A549 (cell line): Measurements from ENCODE around the gene WSCD2. TPM values are rescaled to one million over a fixed set of nuclear protein-coding genes. Genes with fewer than 3 reads are reported as not detected.
A peak's percentile ranks its signal among the peaks of the same experiment; 100 is the strongest.

Experiments
- ATAC-seq, 2 experiments: fragments of 200-7000 bp in 1 of 2; fragments of >200 bp in 1 of 2; cut with Nextera tagmentation in 1 of 2; cut with Tn5 transposase in 1 of 2; 3 replicates each; pipeline versions ENCODE4 v1.8.0 to v1.9.1; 2018 to 2020; ENCODE audit warnings: mild to moderate bottlenecking in 1 of 2, moderate library complexity in 1 of 2
- CTCF ChIA-PET: fragments of 300-600 bp; sonication (Branson Sonifier 250); formaldehyde crosslinking; extraction: SDS; loops from one replicate; lab custom pipeline; 2021; ENCODE audit warnings: antibody characterized with exemption, inconsistent platforms; lab: Yijun Ruan, JAX
- POLR2A ChIA-PET: fragments of 350-600 bp; formaldehyde crosslinking; extraction: SDS; loops from one replicate; lab custom pipeline; 2021; ENCODE audit warnings: antibody characterized with exemption, inconsistent platforms; lab: Yijun Ruan, JAX
- DNase-seq, 2 experiments: peaks; one replicate each; pipeline versions ENCODE4 v3.0.0 to v3.0.0-alpha.2; 2011 to 2016; ENCODE audit warnings: low read depth in 1 of 2, low spot score in 1 of 2
- FAIRE-seq: peaks from 2 replicates; lab custom pipeline; 2011; peaks lifted over from hg19 to GRCh38; lab: Jason Lieb, UNC
- H3K27ac ChIP-seq, 2 experiments: fragments of >200 bp; sonication (Bioruptor Twin); formaldehyde crosslinking; 3 replicates each; pipeline ENCODE4 v1.5.1; 2016 to 2017
- H3K4me1 ChIP-seq: fragments of >200 bp; sonication (Bioruptor Twin); formaldehyde crosslinking; 3 replicates; pipeline ENCODE4 v1.6.1; 2016
- H3K4me2 ChIP-seq: fragments of >200 bp; sonication (Bioruptor Twin); formaldehyde crosslinking; 3 replicates; pipeline ENCODE4 v1.6.1; 2016
- H3K4me3 ChIP-seq: fragments of >200 bp; sonication (Bioruptor Twin); formaldehyde crosslinking; 3 replicates; pipeline ENCODE4 v1.5.1; 2016
- H3K9me3 ChIP-seq: fragments of >200 bp; sonication (Bioruptor Twin); formaldehyde crosslinking; 3 replicates; pipeline ENCODE4 v1.6.1; 2016
- CBX8 ChIP-seq: fragments of 200-600 bp; sonication (generic); IDR thresholded peaks from 2 replicates; pipeline ENCODE4 v1.6.1; 2016
- CEBPB ChIP-seq, 2 experiments: fragments of >200 bp in 1 of 2; sonication (Bioruptor Twin) in 1 of 2; formaldehyde crosslinking in 1 of 2; IDR thresholded peaks; 2 replicates each; pipeline ENCODE4 v1.6.1; 2012 to 2016
- ESRRA ChIP-seq: fragments of 150-350 bp; IDR thresholded peaks from 2 replicates; pipeline ENCODE4 v1.6.1; 2014; ENCODE audit warnings: mild to moderate bottlenecking, low read length, borderline replicate concordance
- FOSB ChIP-seq: fragments of 250-450 bp; sonication (Bioruptor Pico); IDR thresholded peaks from 2 replicates; pipeline ENCODE4 v1.5.0; 2020; ENCODE audit warnings: mild to moderate bottlenecking, moderate library complexity
- FOXS1 ChIP-seq: fragments of 250-450 bp; sonication (Bioruptor Pico); IDR thresholded peaks from 2 replicates; pipeline ENCODE4 v1.5.0; 2020; ENCODE audit warnings: mild to moderate bottlenecking, moderate library complexity
- HOXA7 ChIP-seq: fragments of 250-450 bp; sonication (Bioruptor Pico); IDR thresholded peaks from 2 replicates; pipeline ENCODE4 v1.5.0; 2020; ENCODE audit warnings: mild to moderate bottlenecking, moderate library complexity
- HOXB5 ChIP-seq: fragments of 250-450 bp; sonication (Bioruptor Pico); IDR thresholded peaks from 2 replicates; pipeline ENCODE4 v1.5.0; 2020; ENCODE audit warnings: mild to moderate bottlenecking, moderate library complexity
- JUN ChIP-seq, 2 experiments: fragments of >200 bp; sonication (Bioruptor Twin); formaldehyde crosslinking; IDR thresholded peaks; 2 replicates in 1 of 2; 3 replicates in 1 of 2; pipeline ENCODE4 v1.6.1; 2016 to 2017
- KDM1A ChIP-seq: fragments of 200-600 bp; sonication (generic); IDR thresholded peaks from 2 replicates; pipeline ENCODE4 v1.6.1; 2016; ENCODE audit warnings: low read depth, mild to moderate bottlenecking
- KDM5A ChIP-seq: fragments of 200-600 bp; sonication (generic); IDR thresholded peaks from 2 replicates; pipeline ENCODE4 v1.6.1; 2016; ENCODE audit warnings: antibody characterized with exemption, mild to moderate bottlenecking
- MYC ChIP-seq: IDR thresholded peaks from 2 replicates; pipeline ENCODE4 v1.6.1; 2012; ENCODE audit warnings: mild to moderate bottlenecking, inconsistent platforms, low read length, improper control_type of control experiment, borderline replicate concordance
- NPAS2 ChIP-seq: fragments of 250-450 bp; sonication (Bioruptor Pico); IDR thresholded peaks from 2 replicates; pipeline ENCODE4 v1.8.0; 2022; ENCODE audit warnings: mild to moderate bottlenecking, moderate library complexity, borderline replicate concordance
- POLR2A ChIP-seq: IDR thresholded peaks from 2 replicates; pipeline ENCODE4 v1.6.1; 2012; ENCODE audit warnings: mild to moderate bottlenecking, low read length
- POLR2AphosphoS2 ChIP-seq: conservative IDR thresholded peaks from 2 replicates; pipeline ENCODE4 v1.6.1; 2012; ENCODE audit warnings: low read length, improper control_type of control experiment, inconsistent platforms
- RAD21 ChIP-seq, 2 experiments: fragments of >200 bp in 1 of 2; sonication (Bioruptor Twin) in 1 of 2; formaldehyde crosslinking in 1 of 2; IDR thresholded peaks in 1 of 2; conservative IDR thresholded peaks in 1 of 2; 2 replicates in 1 of 2; 3 replicates in 1 of 2; pipeline ENCODE4 v1.6.1; 2012 to 2018; ENCODE audit warnings: inconsistent platforms in 1 of 2
- RNF2 ChIP-seq: fragments of 200-600 bp; sonication (generic); IDR thresholded peaks from 2 replicates; pipeline ENCODE4 v1.6.1; 2016; ENCODE audit warnings: low read depth, mild to moderate bottlenecking, antibody characterized with exemption, moderate library complexity, borderline replicate concordance
- SREBF2 ChIP-seq: fragments of 450-650 bp; IDR thresholded peaks from 2 replicates; pipeline ENCODE4 v1.6.1; 2014; ENCODE audit warnings: mild to moderate bottlenecking, moderate library complexity
- TFCP2L1 ChIP-seq: fragments of 250-450 bp; sonication (Bioruptor Pico); IDR thresholded peaks from 2 replicates; pipeline ENCODE4 v1.5.0; 2021; ENCODE audit warnings: mild to moderate bottlenecking
- TP53 ChIP-seq: fragments of 250-450 bp; sonication (Bioruptor Pico); IDR thresholded peaks from 2 replicates; pipeline ENCODE4 v1.5.0; 2021; ENCODE audit warnings: mild to moderate bottlenecking, moderate library complexity
- ZSCAN20 ChIP-seq: fragments of 250-450 bp; sonication (Bioruptor Pico); IDR thresholded peaks from 2 replicates; pipeline ENCODE4 v1.8.0; 2022; ENCODE audit warnings: mild to moderate bottlenecking, moderate library complexity
- WGBS: methylation state at CpG from one replicate; pipeline ENCODE4 v1.1.6; 2017; ENCODE audit errors: missing lambda C conversion rate; 5-methylcytosine and 5-hydroxymethylcytosine counted together
- polyA plus RNA-seq, 4 experiments: library from polyadenylated mRNA; depleted of rRNA in 3 of 4; stranded (reverse); fragments of >200 nt; fragmentation: RNase III in 1 of 4; extraction: RNeasy Plus Mini Kit Qiagen cat#74134 plus additional on column Dnase treatment in 1 of 4; gene quantifications; 2 replicates in 3 of 4; 3 replicates in 1 of 4; pipeline ENCODE4 v1.2.3, GENCODE V29; 2011 to 2017
- TF ChIP-seq, protein P1 (sequence below): fragments of 450-650 bp; IDR thresholded peaks from 2 replicates; pipeline ENCODE4 v1.6.1; 2014; ENCODE audit warnings: antibody characterized with exemption
- TF ChIP-seq, protein P2 (sequence below): IDR thresholded peaks from 2 replicates; pipeline ENCODE4 v1.6.1; 2012
- TF ChIP-seq, protein P3 (sequence below): fragments of 200-600 bp; sonication (generic); IDR thresholded peaks from 2 replicates; pipeline ENCODE4 v1.6.1; 2016; ENCODE audit warnings: antibody characterized with exemption, mild to moderate bottlenecking, moderate library complexity

WSCD2 gene
- polyA plus RNA-seq, 2 of the 4 experiments (the other 2 are of a cell fraction), result not detected

DNA sequence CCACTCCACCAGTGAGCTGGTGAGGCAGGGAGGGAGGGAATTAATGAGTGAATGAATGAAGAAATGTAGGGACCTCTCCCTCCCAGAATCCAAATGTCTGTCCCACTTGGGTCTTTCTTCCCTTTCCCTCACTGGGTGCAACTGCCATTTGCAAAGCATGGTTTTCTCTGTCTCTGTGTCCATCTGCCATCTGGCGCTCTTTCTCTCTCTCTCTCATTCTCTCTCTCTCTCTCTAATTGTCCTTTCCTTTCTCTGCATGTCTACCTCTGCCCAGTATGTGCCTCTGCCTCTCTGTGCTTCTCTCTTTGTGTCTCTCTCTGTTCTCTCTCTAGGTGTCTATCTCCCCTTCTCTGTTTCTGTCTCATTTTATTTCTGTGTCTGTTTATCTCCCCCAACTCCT, 107.3 kb downstream of the WSCD2 start:
- POLR2A ChIA-PET, result no interaction called here
- ATAC-seq (no peak), DNase-seq (no peak), FAIRE-seq (no peak)
- WGBS, result 0% methylated on average over 1 of the region's 1 CpG
- no peak overlapping the region for H3K27ac ChIP-seq
- no peak for TF ChIP-seq FOXS1 (CRISPR knock-in tag)
- no peak for TF ChIP-seq CBX8
- TF ChIP-seq NPAS2 (CRISPR knock-in tag), result no peak
- TF ChIP-seq, protein P1, sequence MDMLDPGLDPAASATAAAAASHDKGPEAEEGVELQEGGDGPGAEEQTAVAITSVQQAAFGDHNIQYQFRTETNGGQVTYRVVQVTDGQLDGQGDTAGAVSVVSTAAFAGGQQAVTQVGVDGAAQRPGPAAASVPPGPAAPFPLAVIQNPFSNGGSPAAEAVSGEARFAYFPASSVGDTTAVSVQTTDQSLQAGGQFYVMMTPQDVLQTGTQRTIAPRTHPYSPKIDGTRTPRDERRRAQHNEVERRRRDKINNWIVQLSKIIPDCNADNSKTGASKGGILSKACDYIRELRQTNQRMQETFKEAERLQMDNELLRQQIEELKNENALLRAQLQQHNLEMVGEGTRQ, result no peak
- no peak for TF ChIP-seq KDM5A
- no peak for TF ChIP-seq TFCP2L1 (CRISPR knock-in tag)
- TF ChIP-seq SREBF2, result no peak
- no peak for TF ChIP-seq HOXB5
- TF ChIP-seq HOXA7, result no peak
- TF ChIP-seq, protein P2, sequence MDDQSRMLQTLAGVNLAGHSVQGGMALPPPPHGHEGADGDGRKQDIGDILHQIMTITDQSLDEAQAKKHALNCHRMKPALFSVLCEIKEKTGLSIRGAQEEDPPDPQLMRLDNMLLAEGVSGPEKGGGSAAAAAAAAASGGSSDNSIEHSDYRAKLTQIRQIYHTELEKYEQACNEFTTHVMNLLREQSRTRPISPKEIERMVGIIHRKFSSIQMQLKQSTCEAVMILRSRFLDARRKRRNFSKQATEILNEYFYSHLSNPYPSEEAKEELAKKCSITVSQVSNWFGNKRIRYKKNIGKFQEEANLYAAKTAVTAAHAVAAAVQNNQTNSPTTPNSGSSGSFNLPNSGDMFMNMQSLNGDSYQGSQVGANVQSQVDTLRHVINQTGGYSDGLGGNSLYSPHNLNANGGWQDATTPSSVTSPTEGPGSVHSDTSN, result no peak
- no peak for TF ChIP-seq POLR2A
- TF ChIP-seq, protein P3, sequence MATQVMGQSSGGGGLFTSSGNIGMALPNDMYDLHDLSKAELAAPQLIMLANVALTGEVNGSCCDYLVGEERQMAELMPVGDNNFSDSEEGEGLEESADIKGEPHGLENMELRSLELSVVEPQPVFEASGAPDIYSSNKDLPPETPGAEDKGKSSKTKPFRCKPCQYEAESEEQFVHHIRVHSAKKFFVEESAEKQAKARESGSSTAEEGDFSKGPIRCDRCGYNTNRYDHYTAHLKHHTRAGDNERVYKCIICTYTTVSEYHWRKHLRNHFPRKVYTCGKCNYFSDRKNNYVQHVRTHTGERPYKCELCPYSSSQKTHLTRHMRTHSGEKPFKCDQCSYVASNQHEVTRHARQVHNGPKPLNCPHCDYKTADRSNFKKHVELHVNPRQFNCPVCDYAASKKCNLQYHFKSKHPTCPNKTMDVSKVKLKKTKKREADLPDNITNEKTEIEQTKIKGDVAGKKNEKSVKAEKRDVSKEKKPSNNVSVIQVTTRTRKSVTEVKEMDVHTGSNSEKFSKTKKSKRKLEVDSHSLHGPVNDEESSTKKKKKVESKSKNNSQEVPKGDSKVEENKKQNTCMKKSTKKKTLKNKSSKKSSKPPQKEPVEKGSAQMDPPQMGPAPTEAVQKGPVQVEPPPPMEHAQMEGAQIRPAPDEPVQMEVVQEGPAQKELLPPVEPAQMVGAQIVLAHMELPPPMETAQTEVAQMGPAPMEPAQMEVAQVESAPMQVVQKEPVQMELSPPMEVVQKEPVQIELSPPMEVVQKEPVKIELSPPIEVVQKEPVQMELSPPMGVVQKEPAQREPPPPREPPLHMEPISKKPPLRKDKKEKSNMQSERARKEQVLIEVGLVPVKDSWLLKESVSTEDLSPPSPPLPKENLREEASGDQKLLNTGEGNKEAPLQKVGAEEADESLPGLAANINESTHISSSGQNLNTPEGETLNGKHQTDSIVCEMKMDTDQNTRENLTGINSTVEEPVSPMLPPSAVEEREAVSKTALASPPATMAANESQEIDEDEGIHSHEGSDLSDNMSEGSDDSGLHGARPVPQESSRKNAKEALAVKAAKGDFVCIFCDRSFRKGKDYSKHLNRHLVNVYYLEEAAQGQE, result no peak
- no peak for TF ChIP-seq CEBPB (IDR thresholded peaks at IDR 0.05)
- no peak for TF ChIP-seq RNF2
- TF ChIP-seq ZSCAN20, result no peak
- TF ChIP-seq KDM1A, result no peak
- no peak for TF ChIP-seq FOSB (CRISPR knock-in tag)
- TF ChIP-seq JUN (IDR thresholded peaks at IDR 0.05), result no peak
- no peak overlapping the region for H3K4me3 ChIP-seq
- CTCF ChIA-PET, result interaction anchor here (0.7 to 1.3 kb wide), 3 partner anchors 10 to 98 kb away, joined by 3 read pairs; no protein-coding TSS in a partner anchor
- peaks cover 5% of the 10 kb centered on the region; the same call in 2 of the 3 replicates for H3K9me3 ChIP-seq
- no peak overlapping the region for H3K4me2 ChIP-seq
- H3K4me1 ChIP-seq, result no peaks in the 10 kb centered on the region

DNA sequence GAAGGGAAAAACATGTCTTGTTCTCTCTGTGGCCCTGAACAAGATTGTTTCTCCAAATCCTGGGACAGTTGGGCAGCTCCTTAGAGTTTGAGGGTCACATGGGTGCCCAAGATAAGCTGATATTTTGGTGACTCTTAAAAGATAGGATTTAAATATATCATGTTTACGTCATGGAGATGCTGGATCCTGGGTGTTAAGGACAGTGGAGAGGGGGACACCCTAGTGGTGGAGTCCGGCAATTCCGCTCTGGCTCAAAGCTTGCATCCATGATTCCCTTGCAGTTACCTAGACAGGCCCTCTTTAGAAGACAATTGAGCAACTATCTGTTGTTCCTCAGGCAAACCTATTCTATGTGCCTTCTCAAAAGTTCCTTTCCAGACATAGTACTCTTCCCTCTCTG, 108.2 kb downstream of the WSCD2 start:
- 21% methylated on average over 3 of the region's 3 CpGs for WGBS
- no peak overlapping the region for H3K4me3 ChIP-seq
- DNase-seq, result peak in 1 of 2 experiments; percentile 26
- H3K4me2 ChIP-seq, result no peak overlapping the region
- TF ChIP-seq POLR2AphosphoS2 (no peak), RAD21 (conservative IDR thresholded peaks at IDR 0.05 in 1 of 2, IDR thresholded peaks at IDR 0.05 in 1 of 2) (0 out of 5 replicates have a peak, but pooled peaks of 1 of the 2 experiments have one; percentile 19), MYC (no peak), RNF2 (no peak), ESRRA (no peak), TP53 (no peak)
- no peak for FAIRE-seq
- peak in 1 of 2 experiments; percentile 67; a peak in 3 of 6 replicates for ATAC-seq
- no peak overlapping the region for H3K27ac ChIP-seq
- CTCF ChIA-PET, result interaction anchor here (0.6 to 1.3 kb wide), 4 partner anchors 8 to 20 kb away, joined by 3 to 4 read pairs (median 3); no protein-coding TSS in a partner anchor
- no peaks in the 10 kb centered on the region for H3K4me1 ChIP-seq
- POLR2A ChIA-PET, result no interaction called here
- peaks cover 5% of the 10 kb centered on the region; the same call in 2 of the 3 replicates for H3K9me3 ChIP-seq
